Neural progenitor cell (in vitro differentiated cells): Measurements from ENCODE around the gene CES2.

Source experiments
- CTCF ChIP-seq: fragments of 200-600 bp; sonication (generic); IDR thresholded peaks from 2 replicates; pipeline ENCODE4 v1.5.1; 2017; ENCODE audit warnings: antibody characterized with exemption, mild to moderate bottlenecking
- EZH2 ChIP-seq: fragments of 200-600 bp; sonication (generic); IDR thresholded peaks from 2 replicates; pipeline ENCODE4 v1.6.1; 2017; ENCODE audit warnings: antibody characterized with exemption, mild to moderate bottlenecking, moderate library complexity
- EZH2phosphoT487 ChIP-seq: fragments of 200-600 bp; sonication (generic); IDR thresholded peaks from 2 replicates; pipeline ENCODE4 v1.6.1; 2017; ENCODE audit warnings: antibody characterized with exemption

GRCh38 chr16:66920924-66921680 is 14.2 kb upstream of the CES2 start:
- TF ChIP-seq CTCF (no peak), EZH2phosphoT487 (no peak), EZH2 (no peak)
